Suprapubic skin (tissue), 3 donors: ENCODE measurements around the gene VPS45.

Experiments used
- CTCF ChIP-seq, 2 donors: fragments of 200-600 bp in 1 of 2; fragments of 450-650 bp in 1 of 2; sonication (generic) in 1 of 2; IDR thresholded peaks; one replicate each; pipeline ENCODE4 v1.5.1; 2016 to 2019; ENCODE audit warnings: antibody characterized with exemption in 2 of 2, mild to moderate bottlenecking in 1 of 2, moderate library complexity in 1 of 2
- EP300 ChIP-seq: sonication (generic); formaldehyde crosslinking; IDR thresholded peaks from one replicate; pipeline ENCODE4 v1.6.1; 2017; ENCODE audit warnings: antibody characterized with exemption
- POLR2A ChIP-seq, 2 donors: fragments of 450-650 bp; IDR thresholded peaks; one replicate each; pipeline ENCODE4 v1.6.1; 2017; ENCODE audit warnings: antibody characterized with exemption in 2 of 2, mild to moderate bottlenecking in 2 of 2, moderate library complexity in 2 of 2

GRCh38 chr1:150028322-150028721, 39.3 kb upstream of the VPS45 start:
- TF ChIP-seq EP300 = no peak
- no peak for TF ChIP-seq POLR2A (IDR thresholded peaks at IDR 0.05)
- TF ChIP-seq CTCF (IDR thresholded peaks at IDR 0.05) = no peak
